DND-41 (cell line): ENCODE measurements around the gene LRRC56.

Source experiments
- ATAC-seq: fragments of 200-7000 bp; cut with Tn5 transposase; 3 replicates; pipeline ENCODE4 v1.9.1; 2021; ENCODE audit warnings: low read depth; ENCODE audit not compliant: insufficient read depth
- DNase-seq: peaks from one replicate; pipeline ENCODE4 v3.0.0-alpha.2; 2020
- H2AFZ ChIP-seq: 2 replicates; pipeline ENCODE4 v1.6.0; 2012; ENCODE audit warnings: low read depth, low read length
- H3K27ac ChIP-seq: 2 replicates; pipeline ENCODE4 v1.5.1; 2012; ENCODE audit warnings: low read length, inconsistent platforms
- H3K27me3 ChIP-seq: fragments of 200-600 bp; sonication (generic); 2 replicates; pipeline ENCODE4 v1.6.0; 2012; ENCODE audit warnings: low read length, mild to moderate bottlenecking, inconsistent platforms; ENCODE audit not compliant: insufficient read depth, poor library complexity
- H3K36me3 ChIP-seq: 2 replicates; pipeline ENCODE4 v1.5.1; 2012; ENCODE audit warnings: low read length, inconsistent platforms; ENCODE audit not compliant: insufficient read depth
- H3K4me1 ChIP-seq: 2 replicates; pipeline ENCODE4 v1.5.1; 2012; ENCODE audit warnings: mild to moderate bottlenecking, low read length; ENCODE audit not compliant: insufficient read depth
- H3K4me2 ChIP-seq: 2 replicates; pipeline ENCODE4 v1.6.0; 2012; ENCODE audit warnings: mild to moderate bottlenecking, moderate library complexity, low read length, inconsistent platforms; ENCODE audit not compliant: insufficient read depth
- H3K4me3 ChIP-seq, 2 experiments: fragments of 200-600 bp in 1 of 2; shearing (Covaris generic) in 1 of 2; 2 replicates each; pipeline ENCODE4 v1.5.1; 2012 to 2016; ENCODE audit warnings: inconsistent platforms in 2 of 2, low read length in 2 of 2, mild to moderate bottlenecking in 2 of 2, low read depth in 1 of 2, moderate library complexity in 1 of 2
- H3K79me2 ChIP-seq: 2 replicates; pipeline ENCODE4 v1.6.0; 2012; ENCODE audit warnings: low read length, inconsistent platforms; ENCODE audit not compliant: insufficient read depth
- H3K9ac ChIP-seq: 2 replicates; pipeline ENCODE4 v1.6.0; 2012; ENCODE audit warnings: low read depth, mild to moderate bottlenecking, inconsistent platforms, low read length, moderate library complexity
- H3K9me3 ChIP-seq: 2 replicates; pipeline ENCODE4 v1.5.1; 2012; ENCODE audit warnings: low read length, moderate library complexity, mild to moderate bottlenecking, inconsistent platforms; ENCODE audit not compliant: insufficient read depth, severe bottlenecking
- H4K20me1 ChIP-seq: 2 replicates; pipeline ENCODE4 v1.6.0; 2012; ENCODE audit warnings: low read length; ENCODE audit not compliant: insufficient read depth
- EZH2 ChIP-seq: IDR thresholded peaks from 3 replicates; pipeline ENCODE4 v1.6.1; 2012; ENCODE audit warnings: borderline replicate concordance, low read depth, mild to moderate bottlenecking, moderate library complexity, low read length, inconsistent platforms; ENCODE audit not compliant: severe bottlenecking
- TF ChIP-seq, protein P1 (sequence below): IDR thresholded peaks from 2 replicates; pipeline ENCODE4 v1.5.1; 2012; ENCODE audit warnings: borderline replicate concordance, low read length, moderate library complexity, mild to moderate bottlenecking; ENCODE audit not compliant: poor library complexity, severe bottlenecking; ENCODE audit errors: extremely low read depth

LRRC56 gene

DNA sequence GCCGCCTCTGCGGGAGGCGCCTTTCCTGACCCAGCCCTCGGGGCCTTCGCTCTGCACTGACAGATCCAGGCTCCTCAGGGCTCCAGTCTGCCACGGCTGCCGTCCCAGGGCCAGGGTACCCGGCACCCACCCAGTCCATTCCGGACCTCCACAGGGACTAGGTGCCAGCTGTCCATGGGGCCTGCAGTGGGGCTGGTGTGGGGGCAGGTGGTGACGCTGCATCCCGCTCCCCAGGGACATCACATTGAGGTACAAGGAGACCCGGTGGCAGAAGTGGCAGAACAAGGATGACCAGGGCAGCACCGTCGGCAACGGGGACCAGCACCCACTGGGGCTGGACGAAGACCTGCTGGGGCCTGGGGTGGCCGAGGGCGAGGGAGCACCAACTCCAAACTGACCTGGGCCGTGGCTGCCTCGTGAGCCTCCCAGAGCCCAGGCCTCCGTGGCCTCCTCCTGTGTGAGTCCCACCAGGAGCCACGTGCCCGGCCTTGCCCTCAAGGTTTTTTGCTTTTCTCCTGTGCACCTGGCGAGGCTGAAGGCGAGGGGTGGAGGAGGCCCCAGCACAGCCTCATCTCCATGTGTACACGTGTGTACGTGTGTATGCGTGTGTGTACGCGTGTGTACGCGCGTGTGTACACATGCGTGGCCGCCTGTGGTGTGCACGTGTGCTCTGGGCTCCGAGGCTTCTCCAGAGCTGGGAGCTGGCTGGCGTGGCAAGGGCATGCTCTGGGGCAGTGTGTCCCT is 47.0 kb upstream of the LRRC56 start:
- no peaks in the 10 kb centered on the region for H3K27me3 ChIP-seq
- no peak overlapping the region for H3K9ac ChIP-seq
- H3K4me2 ChIP-seq, result no peak overlapping the region
- H3K9me3 ChIP-seq, result no peaks in the 10 kb centered on the region
- no peaks in the 10 kb centered on the region for H3K4me1 ChIP-seq
- ATAC-seq, result no peak
- no peak overlapping the region for H3K27ac ChIP-seq
- no peak for DNase-seq
- H3K4me3 ChIP-seq, result no peak overlapping the region
- TF ChIP-seq, protein P1, sequence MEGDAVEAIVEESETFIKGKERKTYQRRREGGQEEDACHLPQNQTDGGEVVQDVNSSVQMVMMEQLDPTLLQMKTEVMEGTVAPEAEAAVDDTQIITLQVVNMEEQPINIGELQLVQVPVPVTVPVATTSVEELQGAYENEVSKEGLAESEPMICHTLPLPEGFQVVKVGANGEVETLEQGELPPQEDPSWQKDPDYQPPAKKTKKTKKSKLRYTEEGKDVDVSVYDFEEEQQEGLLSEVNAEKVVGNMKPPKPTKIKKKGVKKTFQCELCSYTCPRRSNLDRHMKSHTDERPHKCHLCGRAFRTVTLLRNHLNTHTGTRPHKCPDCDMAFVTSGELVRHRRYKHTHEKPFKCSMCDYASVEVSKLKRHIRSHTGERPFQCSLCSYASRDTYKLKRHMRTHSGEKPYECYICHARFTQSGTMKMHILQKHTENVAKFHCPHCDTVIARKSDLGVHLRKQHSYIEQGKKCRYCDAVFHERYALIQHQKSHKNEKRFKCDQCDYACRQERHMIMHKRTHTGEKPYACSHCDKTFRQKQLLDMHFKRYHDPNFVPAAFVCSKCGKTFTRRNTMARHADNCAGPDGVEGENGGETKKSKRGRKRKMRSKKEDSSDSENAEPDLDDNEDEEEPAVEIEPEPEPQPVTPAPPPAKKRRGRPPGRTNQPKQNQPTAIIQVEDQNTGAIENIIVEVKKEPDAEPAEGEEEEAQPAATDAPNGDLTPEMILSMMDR, result no peak
- no peak for TF ChIP-seq EZH2
- peaks cover 7% of the 10 kb centered on the region; the same call in 1 of the 2 replicates for H4K20me1 ChIP-seq
- H2AFZ ChIP-seq, result no peak overlapping the region
- H3K79me2 ChIP-seq, result no peaks in the 10 kb centered on the region
- peaks cover 54% of the 10 kb centered on the region for H3K36me3 ChIP-seq

GRCh38 chr11:490930-491260 is 46.4 kb upstream of the LRRC56 start:
- H4K20me1 ChIP-seq, result peaks cover 7% of the 10 kb centered on the region; the same call in 1 of the 2 replicates
- ATAC-seq, result no peak
- H3K4me2 ChIP-seq, result no peak overlapping the region
- H3K36me3 ChIP-seq, result peaks cover 60% of the 10 kb centered on the region
- TF ChIP-seq, protein P1, result no peak
- no peak for TF ChIP-seq EZH2
- H3K9ac ChIP-seq, result no peak overlapping the region
- no peak for DNase-seq
- H3K4me3 ChIP-seq, result no peak overlapping the region
- H3K27ac ChIP-seq, result no peak overlapping the region
- H3K9me3 ChIP-seq, result no peaks in the 10 kb centered on the region
- no peaks in the 10 kb centered on the region for H3K27me3 ChIP-seq
- H3K79me2 ChIP-seq, result no peaks in the 10 kb centered on the region
- no peak overlapping the region for H2AFZ ChIP-seq
- H3K4me1 ChIP-seq, result no peaks in the 10 kb centered on the region

DNA sequence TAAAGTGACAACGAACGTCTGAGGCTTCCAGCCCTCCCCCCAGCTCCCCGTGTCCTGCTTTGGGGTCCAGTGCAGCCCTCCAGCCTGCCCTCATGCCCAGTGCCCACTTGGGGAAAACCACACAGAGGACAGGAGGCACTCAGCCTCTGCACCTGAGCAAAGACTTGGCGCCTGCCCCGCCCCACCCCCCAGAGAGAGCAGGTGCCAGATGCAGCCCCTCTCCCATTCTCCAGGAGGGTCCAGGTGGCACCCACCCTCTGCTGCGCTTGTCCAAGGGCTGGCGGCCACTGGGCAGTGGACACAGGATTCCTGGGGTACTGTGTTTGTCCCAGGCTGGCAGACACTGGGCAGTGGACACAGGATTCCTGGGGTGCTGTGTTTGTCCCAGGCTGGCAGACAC is 46.0 kb upstream of the LRRC56 start:
- Histone ChIP-seq H3K4me2 (no peak overlapping the region), H3K9ac (no peak overlapping the region), H3K4me3 (no peak overlapping the region), H3K79me2 (no peaks in the 10 kb centered on the region), H3K36me3 (peaks cover 62% of the 10 kb centered on the region), H3K27ac (no peak overlapping the region), H2AFZ (no peak overlapping the region), H3K4me1 (no peaks in the 10 kb centered on the region), H3K27me3 (no peaks in the 10 kb centered on the region), H3K9me3 (no peaks in the 10 kb centered on the region), H4K20me1 (peaks cover 7% of the 10 kb centered on the region; the same call in 1 of the 2 replicates)
- DNase-seq (no peak), ATAC-seq (no peak)
- TF ChIP-seq EZH2, result no peak
- TF ChIP-seq, protein P1, result no peak
